ENCODE measurements around the gene DTHD1. TPM values are rescaled to one million over a fixed set of nuclear protein-coding genes. Genes with fewer than 3 reads are reported as not detected.

Gene DTHD1
- total and polyA plus RNA-seq, 8 donors, result 0.38 to 6.4 (median 4.3) TPM

GRCh38 chr4:36325926-36326325 is 44.5 kb downstream of the DTHD1 start:
- Histone ChIP-seq H3K27me3 (no peaks in the 10 kb centered on the region), H3K36me3 (no peaks in the 10 kb centered on the region), H3K27ac (peak overlapping the region in 1 of 2 donors; percentile 74), H3K9me3 (no peaks in the 10 kb centered on the region), H3K4me1 (peaks cover 0 to 59% of the 10 kb centered on the region in 2 donors), H3K4me3 (no peak overlapping the region)
- DNase-seq (no peak), ATAC-seq (no peak)
- TF ChIP-seq CTCF (IDR thresholded peaks at IDR 0.05), result no peak
- intact Hi-C loops (cut with DNase I), result no loop called here

- H3K27ac ChIP-seq, result no peak overlapping the region
- H3K9me3 ChIP-seq, result no peaks in the 10 kb centered on the region
- no peaks in the 10 kb centered on the region for H3K27me3 ChIP-seq
- no peak overlapping the region for H3K4me3 ChIP-seq
- peaks cover 0 to 55% of the 10 kb centered on the region in 2 donors for H3K4me1 ChIP-seq
- intact Hi-C loops (cut with DNase I), result no loop called here
- TF ChIP-seq CTCF (IDR thresholded peaks at IDR 0.05), result no peak
- ATAC-seq (no peak), DNase-seq (no peak)
- no peaks in the 10 kb centered on the region for H3K36me3 ChIP-seq
Measured at GRCh38 chr4:36326476-36327029, 45.1 kb downstream of the DTHD1 start.

GRCh38 chr4:36327400-36327799 is 46.0 kb downstream of the DTHD1 start:
- H3K4me3 ChIP-seq, result no peak overlapping the region
- DNase-seq (no peak), ATAC-seq (no peak)
- TF ChIP-seq CTCF (IDR thresholded peaks at IDR 0.05), result no peak
- no peaks in the 10 kb centered on the region for H3K36me3 ChIP-seq
- H3K9me3 ChIP-seq, result no peaks in the 10 kb centered on the region
- H3K27ac ChIP-seq, result no peak overlapping the region
- H3K4me1 ChIP-seq, result peaks cover 0 to 51% of the 10 kb centered on the region in 2 donors
- H3K27me3 ChIP-seq, result no peaks in the 10 kb centered on the region
- intact Hi-C loops (cut with DNase I), result no loop called here

- Histone ChIP-seq H3K27me3 (no peaks in the 10 kb centered on the region), H3K4me1 (peaks cover 0 to 44% of the 10 kb centered on the region in 2 donors), H3K9me3 (no peaks in the 10 kb centered on the region), H3K36me3 (no peaks in the 10 kb centered on the region), H3K4me3 (no peak overlapping the region), H3K27ac (peak overlapping the region in 1 of 2 donors; percentile 34)
- ATAC-seq (peak; percentile 46), DNase-seq (no peak)
- intact Hi-C loops (cut with DNase I), result no loop called here
- TF ChIP-seq CTCF (IDR thresholded peaks at IDR 0.05), result no peak
Measured at GRCh38 chr4:36328130-36328529, 46.7 kb downstream of the DTHD1 start.

- TF ChIP-seq CTCF (IDR thresholded peaks at IDR 0.05), result no peak
- peaks cover 0 to 33% of the 10 kb centered on the region in 2 donors for H3K4me1 ChIP-seq
- H3K27me3 ChIP-seq, result no peaks in the 10 kb centered on the region
- intact Hi-C loops (cut with DNase I), result no loop called here
- DNase-seq (no peak), ATAC-seq (no peak)
- no peaks in the 10 kb centered on the region for H3K9me3 ChIP-seq
- no peak overlapping the region for H3K27ac ChIP-seq
- no peaks in the 10 kb centered on the region for H3K36me3 ChIP-seq
- no peak overlapping the region for H3K4me3 ChIP-seq
Measured at GRCh38 chr4:36329228-36329627, 47.8 kb downstream of the DTHD1 start.

Measured in left lung (tissue), 10 donors.